HG02943 (cell line): ENCODE results near the gene NYNRIN.
"Not testable (repeated sequence)": the region's sequence is repeated elsewhere in the genome, so short reads cannot be mapped to it uniquely, and the experiment has no call there.

ENCODE experiments used
- ATAC-seq: cut with Tn5 transposase; IDR thresholded peaks from one replicate; pipeline ENCODE4 v1.9.1; 2021; ENCODE audit warnings: mild to moderate bottlenecking, low read depth, moderate library complexity; ENCODE audit not compliant: unreplicated experiment

NYNRIN gene

GRCh38 chr14:24398653-24399446, at the start of gene NYNRIN:
Gene NYNRIN (plus strand): TSS chr14:24399003. CDS start chr14:24399247, 244 bp downstream.
- ATAC-seq, result no peak

DNA sequence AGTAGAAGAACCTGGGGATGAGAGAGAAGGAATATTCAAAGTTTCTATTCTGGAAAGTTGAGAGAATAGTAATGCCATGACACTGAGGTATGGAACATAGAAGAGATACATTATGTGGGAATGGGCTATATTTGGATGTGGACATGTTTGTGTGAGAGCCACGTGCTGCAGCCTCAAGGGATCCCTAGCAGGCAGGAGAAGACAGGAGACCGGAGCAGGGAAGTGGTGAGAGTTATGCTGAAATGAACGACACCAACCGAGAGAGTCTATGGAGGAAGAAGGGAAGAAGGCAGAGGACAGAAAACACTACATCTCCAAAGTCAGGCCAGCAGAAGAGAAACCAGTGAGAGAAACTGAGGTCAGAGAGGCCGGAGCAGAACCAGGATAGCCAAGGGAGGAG, 49.1 kb upstream of the NYNRIN start:
- ATAC-seq, result no peak

DNA sequence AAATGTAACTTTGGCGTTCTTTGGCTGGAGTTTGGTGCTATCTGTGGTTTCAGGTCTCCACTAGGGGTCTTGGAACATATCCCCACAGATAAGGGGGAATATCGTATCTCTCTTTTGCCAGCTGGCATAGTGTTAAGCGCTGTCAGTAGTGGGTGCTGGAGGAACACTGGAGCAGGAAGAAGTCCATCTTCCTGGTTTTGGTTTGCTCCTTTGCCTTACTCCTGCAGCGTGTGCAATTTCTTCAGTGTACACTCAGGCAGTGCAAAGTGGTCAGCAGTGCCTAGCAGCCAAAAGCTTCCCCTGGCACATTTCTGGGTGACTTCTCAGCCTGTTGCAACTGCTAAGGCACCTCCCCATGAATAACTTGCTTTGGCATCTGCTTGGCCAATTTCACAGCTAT, 47.3 kb upstream of the NYNRIN start:
- no peak for ATAC-seq

DNA sequence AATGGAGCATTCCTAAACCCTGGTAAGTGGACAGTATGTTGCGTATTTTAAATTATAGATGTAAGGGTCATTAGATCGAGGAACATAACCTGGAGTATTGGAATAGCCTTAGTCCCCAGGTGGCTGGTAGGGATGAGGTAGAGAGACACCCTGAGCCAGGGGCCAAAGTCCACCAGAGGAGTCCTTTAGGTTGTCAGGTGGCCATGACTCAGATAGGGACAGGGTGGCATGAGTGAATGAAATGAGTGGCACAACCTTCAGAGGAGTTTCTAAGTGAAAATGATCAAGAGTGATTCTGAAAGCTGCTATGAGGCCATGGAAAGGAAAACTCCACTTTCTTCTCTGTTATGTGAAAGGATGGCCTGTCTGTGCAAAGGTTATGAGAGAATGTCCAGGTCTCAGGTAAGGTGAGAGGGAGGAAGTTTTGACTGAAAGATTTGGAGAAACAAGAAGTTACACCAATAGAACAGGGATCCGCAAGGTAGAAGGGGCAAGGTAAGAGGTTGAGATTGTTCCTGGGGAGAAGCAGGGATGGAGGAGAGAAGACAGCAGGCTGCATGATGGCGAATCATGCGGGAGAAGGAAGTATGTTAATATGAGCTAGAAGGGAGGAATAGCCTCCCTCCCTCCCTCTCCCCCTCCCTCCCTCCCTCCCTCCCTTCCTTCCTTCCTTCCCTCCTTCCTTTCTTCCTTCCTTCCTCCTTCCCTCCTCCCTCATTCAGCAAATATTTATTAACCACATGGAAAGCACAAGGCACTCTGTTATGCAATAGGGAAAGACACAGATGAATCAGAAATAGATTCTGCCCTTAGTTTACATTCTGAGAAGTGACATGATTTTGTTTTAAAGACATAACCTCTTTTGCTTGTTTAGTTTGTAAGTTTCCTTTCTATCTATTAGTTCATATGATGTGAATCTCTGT, 45.0 kb upstream of the NYNRIN start:
- no peak for ATAC-seq

- ATAC-seq, result not testable (repeated sequence)
Measured at GRCh38 chr14:24354482-24354825, 44.3 kb upstream of the NYNRIN start.

DNA sequence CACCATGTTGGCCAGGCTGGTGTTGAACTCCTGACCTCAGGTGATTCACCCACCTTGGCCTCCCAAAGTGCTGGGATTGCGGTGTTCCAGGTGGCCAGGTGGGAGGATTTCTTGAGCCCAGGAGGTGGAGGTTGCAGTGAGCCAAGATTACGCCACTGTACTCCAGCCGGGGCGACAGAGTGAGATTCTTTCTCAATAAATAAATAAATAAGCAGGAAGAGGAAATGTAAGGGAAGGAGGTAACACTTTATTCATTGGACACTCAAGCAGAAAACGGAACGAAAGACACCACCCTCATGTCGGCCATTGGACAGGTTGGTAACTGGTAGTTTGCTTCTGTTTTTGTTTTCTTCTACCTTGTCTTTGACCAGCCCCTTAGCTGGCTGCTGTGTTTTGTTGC, 43.8 kb upstream of the NYNRIN start:
- no peak for ATAC-seq

GRCh38 chr14:24356208-24356607, 42.6 kb upstream of the NYNRIN start:
- no peak for ATAC-seq

- no peak for ATAC-seq
Measured at GRCh38 chr14:24360281-24360680, 38.5 kb upstream of the NYNRIN start.

- ATAC-seq, result no peak
Measured at GRCh38 chr14:24361326-24361725, 37.5 kb upstream of the NYNRIN start.

DNA sequence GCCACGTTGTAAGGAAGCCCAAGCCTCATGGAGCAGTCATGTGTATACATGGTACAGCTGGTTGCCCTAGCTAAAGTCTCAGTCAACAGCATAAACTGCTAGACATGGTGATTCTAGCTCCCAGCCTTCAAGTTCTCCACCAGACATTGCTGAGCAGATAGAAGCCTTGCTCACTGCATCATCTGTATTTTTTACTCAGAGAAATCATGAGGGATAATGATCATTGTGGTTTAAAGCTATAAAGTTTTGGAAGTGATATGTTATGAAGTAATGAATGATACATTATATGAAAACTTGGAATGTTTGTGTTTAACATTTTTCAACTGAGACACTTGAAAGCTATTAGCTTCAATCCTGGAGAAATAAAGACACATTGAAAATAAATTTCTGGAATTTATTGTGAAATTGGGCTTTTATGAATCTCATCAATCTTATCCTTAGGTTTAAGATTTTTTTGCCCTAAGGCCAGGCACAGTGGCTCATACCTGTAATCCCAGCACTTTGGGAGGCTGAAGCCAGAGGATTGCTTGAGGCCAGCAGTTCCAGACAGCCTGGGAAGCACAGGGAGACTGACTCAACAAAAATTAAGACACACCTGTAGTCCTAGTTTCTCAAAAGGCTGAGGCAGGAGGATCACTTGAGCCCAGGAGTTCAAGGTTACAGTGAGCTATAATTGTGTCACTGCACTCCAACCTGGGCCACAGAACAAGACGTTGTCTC, 36.4 kb upstream of the NYNRIN start:
- ATAC-seq, result no peak

DNA sequence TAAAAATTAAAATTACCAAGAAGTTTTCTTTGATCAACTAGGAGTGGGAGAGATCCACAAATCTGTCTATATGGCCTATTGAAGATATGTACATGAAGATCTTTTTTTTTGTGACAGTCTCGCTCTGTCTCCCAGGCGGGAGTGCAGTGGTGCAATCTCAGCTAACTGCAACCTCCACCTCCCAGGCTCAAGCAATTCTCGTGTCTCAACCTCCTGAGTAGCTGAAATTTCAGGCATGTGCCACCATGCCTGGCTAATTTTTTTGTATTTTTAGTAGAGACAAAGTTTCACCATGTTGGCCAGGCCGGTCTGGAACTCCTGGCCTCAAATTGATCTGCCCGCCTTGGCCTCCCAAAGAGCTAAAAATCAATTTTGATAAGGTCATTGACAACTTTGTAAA, 35.4 kb upstream of the NYNRIN start:
- ATAC-seq, result no peak

GRCh38 chr14:24364841-24365240, 34.0 kb upstream of the NYNRIN start:
- no peak for ATAC-seq

GRCh38 chr14:24365600-24366412, 33.0 kb upstream of the NYNRIN start:
- ATAC-seq, result no peak

DNA sequence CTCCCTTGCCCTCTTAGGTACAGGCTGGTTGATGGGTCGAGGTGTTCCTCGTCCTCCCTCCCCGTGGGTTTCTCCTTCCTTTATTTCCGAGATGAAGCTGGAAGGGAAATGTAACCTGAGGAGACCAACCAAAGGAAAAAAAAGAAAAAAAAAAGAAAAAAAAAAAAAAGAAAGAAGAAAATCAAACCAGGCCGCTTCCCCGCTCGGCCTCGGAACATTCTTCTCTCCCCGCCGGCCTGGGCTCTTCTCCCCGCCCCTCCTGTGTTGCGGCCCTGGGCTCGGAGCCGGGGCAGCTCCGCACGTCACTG, 32.4 kb upstream of the NYNRIN start:
- ATAC-seq, result peak; percentile 2

DNA sequence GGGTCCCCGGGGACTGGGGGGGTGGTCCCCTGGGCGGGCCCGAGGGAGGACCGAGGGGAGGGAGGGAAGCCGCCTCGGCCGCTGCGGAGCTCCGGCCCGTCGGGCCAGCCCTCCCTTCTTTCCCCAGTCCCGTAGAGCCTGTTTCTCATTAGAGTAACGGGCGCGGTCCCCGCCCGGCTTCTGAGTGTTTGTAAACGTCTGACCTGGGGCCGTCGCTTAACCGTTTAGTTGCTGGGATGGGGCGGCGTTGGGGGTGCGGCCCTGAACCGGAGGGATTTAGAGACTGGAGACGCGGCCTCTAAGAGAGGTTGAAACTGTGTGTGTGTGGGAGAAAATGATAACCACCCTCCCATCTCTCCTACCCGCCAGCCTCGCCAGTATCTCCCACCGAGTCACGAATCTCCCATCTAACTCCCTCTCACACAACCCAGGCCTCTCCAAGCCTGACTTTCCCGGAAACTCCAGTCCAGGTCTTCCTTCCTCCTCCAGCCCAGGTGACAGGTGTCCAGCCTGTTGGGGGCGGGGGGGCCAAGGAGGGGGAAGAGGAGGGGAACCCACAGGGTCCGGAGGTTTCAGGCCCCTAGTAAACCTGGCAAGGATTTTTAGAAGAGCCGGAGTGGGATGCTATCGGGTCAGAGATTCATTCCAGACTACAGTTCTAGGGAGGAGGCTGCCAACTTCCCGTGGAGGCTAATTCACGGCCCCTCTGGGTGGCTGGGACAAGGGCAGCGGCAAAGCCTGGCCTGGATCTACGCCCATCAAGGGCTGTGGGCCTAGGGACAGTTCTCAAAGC, 31.9 kb upstream of the NYNRIN start:
- peak; percentile 56 for ATAC-seq

DNA sequence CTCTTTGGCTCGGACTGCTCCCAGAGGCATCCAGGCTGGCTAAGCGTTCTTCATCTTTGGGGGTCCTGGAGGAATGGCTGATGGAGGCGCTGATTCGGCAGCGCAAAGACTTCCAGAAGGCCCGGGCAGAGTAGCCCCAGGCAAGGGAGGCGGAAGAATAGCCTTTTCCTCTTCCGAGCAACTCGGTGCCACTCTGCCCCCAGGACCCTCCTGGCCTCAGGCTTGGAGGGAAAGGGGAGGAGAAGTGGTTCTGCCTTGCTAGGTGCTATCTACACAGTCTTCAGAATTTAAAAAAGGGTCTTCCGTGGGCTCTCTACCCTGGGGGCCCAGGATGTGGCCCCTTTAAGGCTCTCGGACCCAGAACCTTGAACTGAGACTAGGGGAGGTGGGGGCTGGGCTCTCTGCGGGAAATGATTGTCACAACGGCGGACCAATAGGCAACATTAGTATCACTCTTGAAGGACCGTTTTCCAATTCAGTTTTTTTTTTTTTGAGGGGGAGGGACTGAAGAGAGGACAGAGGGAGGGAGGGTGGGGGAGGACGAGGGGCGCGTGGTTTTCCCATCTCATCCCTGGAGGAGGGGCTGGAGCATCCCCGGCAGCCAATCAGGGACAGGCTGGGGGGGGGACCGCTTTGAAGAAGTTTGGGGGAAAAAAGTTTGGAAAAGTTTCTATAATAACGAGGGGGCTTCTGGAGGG, 31.1 kb upstream of the NYNRIN start, which contains the start of gene NFATC4:
TSS of gene NFATC4 (plus strand) at position 671 of the 698 bp plus-strand sequence. CDS start 157 bp downstream, outside the sequence.
- ATAC-seq, result no peak

DNA sequence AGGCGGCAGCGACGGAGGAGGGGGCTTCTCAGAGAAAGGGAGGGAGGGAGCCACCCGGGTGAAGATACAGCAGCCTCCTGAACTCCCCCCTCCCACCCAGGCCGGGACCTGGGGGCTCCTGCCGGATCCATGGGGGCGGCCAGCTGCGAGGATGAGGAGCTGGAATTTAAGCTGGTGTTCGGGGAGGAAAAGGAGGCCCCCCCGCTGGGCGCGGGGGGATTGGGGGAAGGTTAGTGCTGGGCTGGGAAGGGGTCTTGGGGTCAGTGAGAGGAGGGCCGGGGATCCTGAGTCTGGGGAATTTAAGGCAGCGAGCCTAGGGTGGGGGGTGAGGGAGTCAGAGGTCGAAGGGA, 30.6 kb upstream of the NYNRIN start:
- ATAC-seq, result no peak

DNA sequence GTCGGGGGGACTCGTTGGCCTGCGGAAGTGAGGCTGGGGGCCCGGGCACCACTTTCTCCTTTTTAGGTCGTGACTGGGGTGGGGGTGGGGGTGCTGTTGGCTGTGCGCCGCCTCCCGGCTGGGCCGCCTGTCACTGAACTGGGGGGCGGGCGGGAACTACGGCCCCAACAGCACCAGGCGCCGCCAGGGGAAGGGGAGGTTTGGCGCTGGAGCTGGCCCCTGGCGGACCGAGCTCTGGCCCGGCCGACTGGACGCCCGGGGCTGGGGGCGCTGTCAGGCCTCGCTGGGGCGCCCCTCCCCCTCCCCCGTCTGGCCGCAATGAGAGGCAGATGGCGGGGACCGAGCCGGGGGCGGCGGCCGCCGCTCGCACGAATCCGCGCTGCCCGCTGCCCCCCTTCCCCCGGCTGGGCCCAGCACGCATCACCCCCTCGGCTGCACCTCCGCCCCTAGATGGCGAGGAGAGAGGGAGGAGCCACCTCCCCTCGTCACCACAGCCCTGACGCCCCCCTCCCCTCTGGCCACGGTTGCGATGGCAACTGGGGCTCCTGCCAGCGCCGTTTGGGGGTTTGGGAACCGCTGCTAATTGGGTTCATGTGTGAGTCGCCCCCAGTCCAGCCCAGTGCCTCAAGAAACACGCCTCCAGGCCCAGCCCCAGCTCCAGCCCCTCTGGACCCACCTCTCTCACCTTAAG, 30.1 kb upstream of the NYNRIN start:
- ATAC-seq, result no peak
